Endothelial cell of umbilical vein (primary cell): ENCODE measurements around the gene ENC1. TPM values are rescaled to one million over a fixed set of nuclear protein-coding genes. Genes with fewer than 3 reads are reported as not detected.

Experiments
- BruUV-seq: library from RNA; stranded (reverse); fragments of 400-500 nt; replicated peaks from 2 replicates; lab custom pipeline; 2021; lab: Mats Ljungman, UMichigan
- CTCF ChIA-PET: fragments of 300-600, 350-600 bp; sonication (Branson Sonifier 250); formaldehyde crosslinking; loops from one replicate; lab custom pipeline; 2021; ENCODE audit warnings: antibody characterized with exemption, inconsistent platforms; lab: Charles Lee
- POLR2A ChIA-PET: fragments of 300-600, 350-600 bp; sonication (Branson Sonifier 250); formaldehyde crosslinking; loops from one replicate; lab custom pipeline; 2021; ENCODE audit warnings: antibody characterized with exemption, inconsistent platforms; lab: Charles Lee
- DNase-seq: peaks from one replicate; pipeline ENCODE4 v3.0.0-alpha.2; 2011; ENCODE audit warnings: low read depth, low spot score
- FAIRE-seq: peaks from 2 replicates; lab custom pipeline; 2011; peaks lifted over from hg19 to GRCh38; lab: Jason Lieb, UNC
- H2AFZ ChIP-seq: 2 replicates; pipeline ENCODE4 v1.6.0; 2012; ENCODE audit warnings: low read depth, low read length, control low read depth, inconsistent platforms
- H3K27ac ChIP-seq: 2 replicates; pipeline ENCODE4 v1.5.1; 2011; ENCODE audit warnings: low read depth, mild to moderate bottlenecking, control low read depth, low read length, moderate library complexity; ENCODE audit not compliant: insufficient read depth
- H3K27me3 ChIP-seq, 2 experiments: 2 replicates each; pipeline versions ENCODE4 v1.6.0 to v1.6.1; 2011; ENCODE audit warnings: low read length in 2 of 2, mixed read lengths in 1 of 2; ENCODE audit not compliant: control insufficient read depth in 2 of 2, insufficient read depth in 2 of 2
- H3K36me3 ChIP-seq, 2 experiments: 2 replicates in 1 of 2; 3 replicates in 1 of 2; pipeline ENCODE4 v1.5.1; 2011; ENCODE audit warnings: low read length in 2 of 2, mild to moderate bottlenecking in 1 of 2, moderate library complexity in 1 of 2; ENCODE audit not compliant: control insufficient read depth in 2 of 2, insufficient read depth in 2 of 2; ENCODE audit errors: extremely low read depth in 1 of 2
- H3K4me1 ChIP-seq: 3 replicates; pipeline ENCODE4 v1.5.1; 2011; ENCODE audit warnings: mild to moderate bottlenecking, low read length; ENCODE audit not compliant: control insufficient read depth, insufficient read depth; ENCODE audit errors: extremely low read depth
- H3K4me2 ChIP-seq: 2 replicates; pipeline ENCODE4 v1.6.1; 2011; ENCODE audit warnings: low read length, control low read depth, mixed read lengths; ENCODE audit not compliant: insufficient read depth
- H3K4me3 ChIP-seq, 3 experiments: fragments of 200-600 bp in 1 of 3; sonication (generic), shearing (Covaris generic) in 1 of 3; replicated peaks in 1 of 3; 2 replicates each; pipeline ENCODE4 v1.5.1; 2011 to 2016; ENCODE audit warnings: control low read depth in 3 of 3, low read length in 3 of 3, mild to moderate bottlenecking in 2 of 3, inconsistent platforms in 1 of 3, low read depth in 1 of 3, moderate library complexity in 1 of 3; ENCODE audit not compliant: insufficient read depth in 1 of 3
- H3K79me2 ChIP-seq: 2 replicates; pipeline ENCODE4 v1.6.0; 2012; ENCODE audit warnings: low read length, inconsistent platforms; ENCODE audit not compliant: control insufficient read depth, insufficient read depth
- H3K9ac ChIP-seq: replicated peaks from 2 replicates; pipeline ENCODE3; 2011; ENCODE audit warnings: low read length, control low read depth; ENCODE audit not compliant: insufficient read depth; ENCODE audit errors: extremely low read depth
- H3K9me1 ChIP-seq: replicated peaks from 3 replicates; pipeline ENCODE4 v1.6.0; 2011; ENCODE audit warnings: mild to moderate bottlenecking, low read length; ENCODE audit not compliant: control insufficient read depth, insufficient read depth; ENCODE audit errors: extremely low read depth
- H3K9me3 ChIP-seq: replicated peaks from 2 replicates; pipeline ENCODE4 v1.5.1; 2012; ENCODE audit warnings: low read length, inconsistent platforms; ENCODE audit not compliant: control insufficient read depth, insufficient read depth
- H4K20me1 ChIP-seq: replicated peaks from 2 replicates; pipeline ENCODE3; 2011; ENCODE audit warnings: mild to moderate bottlenecking, low read length; ENCODE audit not compliant: control insufficient read depth, insufficient read depth; ENCODE audit errors: extremely low read depth
- EZH2 ChIP-seq: IDR thresholded peaks from 2 replicates; pipeline ENCODE4 v1.6.1; 2012; ENCODE audit warnings: borderline replicate concordance, low read depth, mild to moderate bottlenecking, moderate library complexity, low read length, inconsistent platforms; ENCODE audit not compliant: severe bottlenecking
- FOS ChIP-seq: IDR thresholded peaks from 2 replicates; pipeline ENCODE4 v1.6.1; 2011; ENCODE audit warnings: mild to moderate bottlenecking, low read length, moderate library complexity, borderline replicate concordance; ENCODE audit not compliant: insufficient read depth
- GATA2 ChIP-seq: IDR thresholded peaks from 2 replicates; pipeline ENCODE4 v1.7.0; 2011; ENCODE audit warnings: low read depth, mild to moderate bottlenecking, moderate library complexity, mixed read lengths, low read length; ENCODE audit not compliant: insufficient read length, insufficient read depth
- JUN ChIP-seq: IDR thresholded peaks from 2 replicates; pipeline ENCODE4 v1.6.1; 2011; ENCODE audit warnings: borderline replicate concordance, low read depth; ENCODE audit not compliant: insufficient read length, insufficient read depth
- MYC ChIP-seq: IDR thresholded peaks from one replicate; pipeline ENCODE4 v1.6.1; 2011; ENCODE audit warnings: mild to moderate bottlenecking, low read depth, low read length
- POLR2A ChIP-seq: IDR thresholded peaks from 2 replicates; pipeline ENCODE4 v1.6.1; 2012; ENCODE audit warnings: low read depth, mild to moderate bottlenecking, control low read depth, low read length
- POLR2AphosphoS5 ChIP-seq: IDR thresholded peaks from 2 replicates; pipeline ENCODE4 v1.6.1; 2012; ENCODE audit warnings: low read depth, mild to moderate bottlenecking, control low read depth, low read length, moderate library complexity; ENCODE audit not compliant: insufficient read depth
- dilution Hi-C: fragments of 300-500 bp; cut with MboI; formaldehyde crosslinking; loops from one replicate; pipeline ENCODE4 v1.15.0; 2019; ENCODE audit warnings: low sequenced_read_pairs; ENCODE audit not compliant: extremely low pct_ligation_motif_present
- intact Hi-C: fragments of 100-400 bp; cut with micrococcal nuclease; formaldehyde crosslinking; loops from one replicate; pipeline ENCODE4 v1.10.0; 2022
- polyA plus RNA-seq, 4 experiments: library from polyadenylated mRNA; depleted of rRNA in 3 of 4; stranded (reverse) in 3 of 4; unstranded in 1 of 4; fragments of >200 nt; gene quantifications; 2 replicates each; pipeline versions ENCODE4 v1.2.1 to v1.2.3, GENCODE V29; 2011 to 2012; ENCODE audit warnings: missing spikeins in 1 of 4
- total RNA-seq: library from RNA; stranded (reverse); gene quantifications from 2 replicates; pipeline ENCODE4 v1.2.3, GENCODE V29; 2021
- TF ChIP-seq, protein P1 (sequence below), 2 donors: IDR thresholded peaks; 1 replicate in 1 of 2; 2 replicates in 1 of 2; pipeline ENCODE4 v1.5.1; 2011; ENCODE audit warnings: low read length in 2 of 2, mild to moderate bottlenecking in 2 of 2, moderate library complexity in 2 of 2, control low read depth in 1 of 2, inconsistent platforms in 1 of 2, low read depth in 1 of 2; ENCODE audit not compliant: insufficient read depth in 1 of 2; ENCODE audit errors: extremely low read depth in 1 of 2
- TF ChIP-seq, protein P2 (sequence below): IDR thresholded peaks from 2 replicates; pipeline ENCODE4 v1.6.1; 2011; ENCODE audit not compliant: insufficient read depth, insufficient read length

The ENC1 gene
- total and polyA plus RNA-seq, 2 donors (not counting 3 experiments of a cell fraction or from before 2014, with no cell fraction given), result 42.2 to 53.3 TPM

DNA sequence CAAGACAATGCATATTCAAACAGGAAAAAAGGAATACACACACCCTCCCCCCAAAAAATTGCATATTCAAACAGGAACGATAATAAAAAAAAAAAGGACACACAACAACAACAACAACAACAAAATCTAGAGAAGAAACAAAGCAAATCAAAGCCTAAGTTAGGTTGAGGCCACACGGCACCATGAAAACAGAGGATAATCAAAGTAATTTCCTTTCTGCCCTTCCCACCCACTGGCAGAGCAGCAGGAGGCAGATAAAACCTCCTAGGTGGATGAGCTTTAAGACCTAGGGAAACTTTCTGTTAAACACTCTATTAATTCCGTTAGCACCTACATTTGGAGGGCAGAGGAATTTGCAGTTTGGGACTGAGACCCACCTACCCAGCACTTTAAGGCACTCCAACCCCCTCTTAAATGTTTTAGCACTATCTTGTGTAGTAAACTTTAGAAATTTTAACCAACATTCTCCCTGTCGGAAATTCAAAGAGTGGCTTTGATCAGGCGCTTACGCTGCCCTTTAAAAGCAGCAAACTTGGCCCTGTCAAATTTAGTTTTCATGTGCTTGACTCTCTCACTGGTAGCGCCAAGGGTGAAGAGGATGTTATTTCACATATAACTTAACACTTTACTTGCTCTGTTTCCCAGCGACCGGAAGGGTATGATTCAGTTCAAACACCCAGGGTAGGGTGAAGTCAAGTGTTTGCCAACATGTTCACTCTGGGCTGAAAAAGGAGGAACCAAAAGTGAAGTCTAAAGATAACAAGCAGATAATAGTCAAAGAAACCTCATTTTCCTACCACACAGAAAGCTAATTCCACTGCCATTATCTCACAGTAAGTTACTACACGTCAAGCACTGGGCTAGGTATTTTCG is 9.2 kb downstream of the ENC1 start:
- Histone ChIP-seq H2AFZ (no peak overlapping the region), H3K36me3 (peaks cover 26 to 29% of the 10 kb centered on the region in 2 experiments), H3K4me2 (peak overlapping the region; percentile 84), H4K20me1 (no peaks in the 10 kb centered on the region), H3K27ac (peak overlapping the region; percentile 98), H3K4me1 (peaks cover 53% of the 10 kb centered on the region), H3K9ac (peak overlapping the region; percentile 86), H3K79me2 (peaks cover 36% of the 10 kb centered on the region), H3K4me3 (peak overlapping the region in 1 of 3 experiments; percentile 36), H3K27me3 (no peaks in the 10 kb centered on the region), H3K9me3 (no peaks in the 10 kb centered on the region), H3K9me1 (no peaks in the 10 kb centered on the region)
- ChIA-PET POLR2A (interaction anchor here (3.0 kb wide), 1 partner anchor 9 kb away, joined by 20 read pairs; the partner anchor contains the start of gene ENC1), CTCF (interaction anchor here (0.9 to 4.9 kb wide), 5 partner anchors 10 to 237 kb away, joined by 3 to 33 read pairs (median 6); partner anchors contain the start of gene ENC1)
- dilution Hi-C loops, result no loop called here
- FAIRE-seq (peak; percentile 93), DNase-seq (peak; percentile 86)
- BruUV-seq, result no TSS peak
- no peak for TF ChIP-seq MYC
- TF ChIP-seq, protein P1, sequence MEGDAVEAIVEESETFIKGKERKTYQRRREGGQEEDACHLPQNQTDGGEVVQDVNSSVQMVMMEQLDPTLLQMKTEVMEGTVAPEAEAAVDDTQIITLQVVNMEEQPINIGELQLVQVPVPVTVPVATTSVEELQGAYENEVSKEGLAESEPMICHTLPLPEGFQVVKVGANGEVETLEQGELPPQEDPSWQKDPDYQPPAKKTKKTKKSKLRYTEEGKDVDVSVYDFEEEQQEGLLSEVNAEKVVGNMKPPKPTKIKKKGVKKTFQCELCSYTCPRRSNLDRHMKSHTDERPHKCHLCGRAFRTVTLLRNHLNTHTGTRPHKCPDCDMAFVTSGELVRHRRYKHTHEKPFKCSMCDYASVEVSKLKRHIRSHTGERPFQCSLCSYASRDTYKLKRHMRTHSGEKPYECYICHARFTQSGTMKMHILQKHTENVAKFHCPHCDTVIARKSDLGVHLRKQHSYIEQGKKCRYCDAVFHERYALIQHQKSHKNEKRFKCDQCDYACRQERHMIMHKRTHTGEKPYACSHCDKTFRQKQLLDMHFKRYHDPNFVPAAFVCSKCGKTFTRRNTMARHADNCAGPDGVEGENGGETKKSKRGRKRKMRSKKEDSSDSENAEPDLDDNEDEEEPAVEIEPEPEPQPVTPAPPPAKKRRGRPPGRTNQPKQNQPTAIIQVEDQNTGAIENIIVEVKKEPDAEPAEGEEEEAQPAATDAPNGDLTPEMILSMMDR (IDR thresholded peaks at IDR 0.05; ENCODE audit: extremely low read depth in 1 of 2, insufficient read depth in 1 of 2, low read depth in 1 of 2, low read length in 2 of 2), result no peak
- peak; percentile 64 for TF ChIP-seq GATA2
- peak; percentile 85 for TF ChIP-seq FOS
- no peak for TF ChIP-seq POLR2A
- peak; percentile 60 for TF ChIP-seq POLR2AphosphoS5
- TF ChIP-seq, protein P2, sequence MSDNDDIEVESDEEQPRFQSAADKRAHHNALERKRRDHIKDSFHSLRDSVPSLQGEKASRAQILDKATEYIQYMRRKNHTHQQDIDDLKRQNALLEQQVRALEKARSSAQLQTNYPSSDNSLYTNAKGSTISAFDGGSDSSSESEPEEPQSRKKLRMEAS, result no peak
- TF ChIP-seq EZH2, result no peak
- TF ChIP-seq JUN, result peak; percentile 54
- intact Hi-C loops, result loop anchor here (1.0 kb wide), 3 partner anchors 9 to 55 kb away; partner anchors contain the start of gene ENC1
